Measurements from ENCODE around the gene TACC2. TPM values are rescaled to one million over a fixed set of nuclear protein-coding genes. Genes with fewer than 3 reads are reported as not detected.

The TACC2 gene
- total and polyA plus RNA-seq, 2 experiments from 2014 or later, result 75.7 to 98.0 TPM

DNA sequence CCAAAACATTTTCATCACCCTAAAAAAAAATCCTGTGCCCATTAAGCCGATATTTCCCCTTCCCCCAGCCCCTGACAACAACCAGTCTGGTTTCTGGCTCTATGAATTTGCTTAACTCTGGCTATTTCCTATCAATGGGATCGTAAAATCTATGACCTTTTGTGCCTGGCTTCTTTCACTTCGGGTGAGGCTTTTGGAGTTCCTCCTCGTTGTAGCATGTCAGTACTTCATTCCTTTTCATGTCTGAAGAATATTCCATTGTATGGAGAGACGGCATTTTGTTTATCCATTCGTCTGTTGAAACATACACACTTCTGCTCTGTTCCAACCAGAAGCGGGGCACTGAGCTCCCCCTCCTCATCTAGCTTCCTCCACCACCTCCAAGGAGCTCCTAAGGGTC is 29.5 kb downstream of the TACC2 start:
- Histone ChIP-seq H3K9me3 (ENCODE audit: low read depth) (no peaks in the 10 kb centered on the region), H3K27ac (no peak overlapping the region), H3K4me1 (ENCODE audit: low read depth) (no peaks in the 10 kb centered on the region), H3K4me3 (no peak overlapping the region), H3K36me3 (no peaks in the 10 kb centered on the region), H3K27me3 (no peaks in the 10 kb centered on the region)
- no peak for DNase-seq (ENCODE audit: low read depth in 1 of 2, low spot score in 1 of 2)
- TF ChIP-seq CTCF (IDR thresholded peaks at IDR 0.05; ENCODE audit: low read depth, low read length), result no peak

- no peaks in the 10 kb centered on the region for H3K4me1 ChIP-seq (ENCODE audit: low read depth)
- H3K9me3 ChIP-seq (ENCODE audit: low read depth), result no peaks in the 10 kb centered on the region
- H3K4me3 ChIP-seq, result no peak overlapping the region
- no peaks in the 10 kb centered on the region for H3K27me3 ChIP-seq
- no peak for DNase-seq (ENCODE audit: low read depth in 1 of 2, low spot score in 1 of 2)
- no peak for TF ChIP-seq CTCF (IDR thresholded peaks at IDR 0.05; ENCODE audit: low read depth, low read length)
- no peaks in the 10 kb centered on the region for H3K36me3 ChIP-seq
- no peak overlapping the region for H3K27ac ChIP-seq
These were observed 30.0 kb downstream of the TACC2 start for GRCh38 chr10:122018951-122019413.

DNA sequence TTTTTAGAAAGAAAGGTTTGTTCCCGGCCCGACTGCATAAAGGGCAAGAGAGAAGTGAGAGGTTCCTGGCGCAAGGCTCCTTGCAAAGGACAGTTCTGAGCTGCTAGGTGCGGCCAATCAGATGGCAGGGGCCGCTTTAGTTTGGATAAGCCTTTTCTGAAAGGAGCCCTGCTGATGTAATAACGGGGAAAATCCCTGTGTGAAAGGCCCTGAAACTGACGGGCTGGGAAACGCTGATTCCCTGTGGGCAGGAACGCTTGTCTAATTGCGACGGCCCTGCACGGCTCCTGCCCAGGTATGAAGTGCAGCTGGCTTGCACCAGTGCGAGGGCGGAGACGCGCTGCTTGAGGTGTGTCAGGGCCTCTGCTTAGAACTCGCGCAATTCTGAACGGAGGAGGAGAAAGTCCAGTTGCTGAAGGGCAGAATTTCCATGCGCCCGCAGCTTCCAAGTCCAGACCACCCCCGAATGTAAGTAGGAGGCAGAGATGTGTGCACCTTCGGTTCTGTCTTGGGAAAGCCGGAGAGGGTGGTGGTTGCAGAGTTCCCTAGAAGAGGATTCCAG is 30.5 kb downstream of the TACC2 start:
- Histone ChIP-seq H3K27me3 (no peaks in the 10 kb centered on the region), H3K4me3 (no peak overlapping the region), H3K4me1 (ENCODE audit: low read depth) (no peaks in the 10 kb centered on the region), H3K36me3 (no peaks in the 10 kb centered on the region), H3K9me3 (ENCODE audit: low read depth) (no peaks in the 10 kb centered on the region), H3K27ac (no peak overlapping the region)
- no peak for TF ChIP-seq CTCF (IDR thresholded peaks at IDR 0.05; ENCODE audit: low read depth, low read length)
- DNase-seq (ENCODE audit: low read depth in 1 of 2, low spot score in 1 of 2), result no peak

DNA sequence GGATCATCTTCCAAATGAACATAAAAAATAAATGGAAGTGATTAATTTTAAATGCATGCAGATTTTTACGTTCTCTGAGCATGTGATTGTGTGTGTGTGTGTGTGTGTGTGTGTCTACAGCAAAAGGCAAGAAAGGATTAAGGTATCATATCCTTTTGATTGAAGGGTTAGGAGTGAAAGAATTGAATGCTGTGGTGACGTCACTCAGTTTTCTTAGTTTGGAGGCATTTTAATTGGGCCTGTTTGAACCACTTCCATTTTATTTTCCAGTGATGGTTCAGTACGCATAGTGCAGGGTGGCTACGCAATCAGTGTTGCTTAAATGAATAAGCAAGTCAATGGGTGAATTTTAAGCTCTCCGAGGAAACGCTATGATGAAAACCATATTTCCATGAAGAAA is 31.3 kb downstream of the TACC2 start:
- H3K36me3 ChIP-seq, result no peaks in the 10 kb centered on the region
- no peaks in the 10 kb centered on the region for H3K9me3 ChIP-seq (ENCODE audit: low read depth)
- H3K4me3 ChIP-seq, result no peak overlapping the region
- H3K27me3 ChIP-seq, result no peaks in the 10 kb centered on the region
- no peaks in the 10 kb centered on the region for H3K4me1 ChIP-seq (ENCODE audit: low read depth)
- no peak overlapping the region for H3K27ac ChIP-seq
- DNase-seq (ENCODE audit: low read depth in 1 of 2, low spot score in 1 of 2), result no peak
- no peak for TF ChIP-seq CTCF (IDR thresholded peaks at IDR 0.05; ENCODE audit: low read depth, low read length)

GRCh38 chr10:122021379-122021778 is 32.4 kb downstream of the TACC2 start:
- Histone ChIP-seq H3K9me3 (ENCODE audit: low read depth) (no peaks in the 10 kb centered on the region), H3K4me3 (no peak overlapping the region)
- TF ChIP-seq CTCF (IDR thresholded peaks at IDR 0.05; ENCODE audit: low read depth, low read length), result no peak

More at GRCh38 chr10:122021379-122021778, 32.4 kb downstream of the TACC2 start:
- Histone ChIP-seq H3K27ac (no peak overlapping the region), H3K36me3 (no peaks in the 10 kb centered on the region), H3K27me3 (no peaks in the 10 kb centered on the region), H3K4me1 (ENCODE audit: low read depth) (no peaks in the 10 kb centered on the region)
- DNase-seq (ENCODE audit: low read depth in 1 of 2, low spot score in 1 of 2), result peak in 1 of 2 donors; percentile 56

All from cardiac muscle cell (in vitro differentiated cells and primary cell).